Measurements from ENCODE around the gene METRNL.

DNA sequence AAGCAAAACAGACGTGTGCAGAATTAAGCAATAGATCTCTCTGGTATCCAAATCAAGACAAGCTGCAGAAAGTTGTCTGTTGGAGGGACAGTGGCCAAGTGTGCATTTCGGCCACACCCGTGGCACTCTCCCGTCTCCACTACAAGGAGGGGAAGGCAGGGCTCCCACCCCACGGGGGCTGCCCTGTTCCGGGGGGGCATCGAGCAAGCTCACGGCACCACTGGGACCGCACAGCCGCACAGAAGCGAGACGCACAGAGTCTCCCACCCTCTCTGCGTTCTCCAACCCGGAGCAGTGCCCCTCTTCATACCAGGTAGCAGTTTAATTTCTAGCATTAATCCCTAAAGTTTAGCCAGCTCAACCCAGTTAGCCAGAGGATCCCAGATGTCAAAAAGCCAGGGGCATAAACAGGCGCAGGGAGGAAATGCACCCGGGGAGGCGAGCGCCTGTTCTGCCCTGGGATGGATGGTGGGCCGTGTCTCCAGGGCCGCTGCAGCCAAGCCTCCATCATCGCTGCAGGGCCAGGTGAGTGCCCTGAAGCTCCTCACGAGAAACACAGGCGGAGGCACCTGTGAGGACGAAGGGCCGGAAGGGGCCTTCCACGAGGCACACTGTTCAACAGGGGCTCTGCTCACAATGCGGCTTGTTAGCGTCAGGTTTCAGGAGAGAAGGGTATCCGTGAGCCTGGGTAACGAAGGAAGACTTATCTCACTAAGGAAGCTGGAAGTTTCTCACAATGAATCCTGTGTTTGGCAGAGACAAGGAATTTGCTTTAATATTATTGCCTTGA, 42.1 kb upstream of the METRNL start:
- TF ChIP-seq, protein P1, sequence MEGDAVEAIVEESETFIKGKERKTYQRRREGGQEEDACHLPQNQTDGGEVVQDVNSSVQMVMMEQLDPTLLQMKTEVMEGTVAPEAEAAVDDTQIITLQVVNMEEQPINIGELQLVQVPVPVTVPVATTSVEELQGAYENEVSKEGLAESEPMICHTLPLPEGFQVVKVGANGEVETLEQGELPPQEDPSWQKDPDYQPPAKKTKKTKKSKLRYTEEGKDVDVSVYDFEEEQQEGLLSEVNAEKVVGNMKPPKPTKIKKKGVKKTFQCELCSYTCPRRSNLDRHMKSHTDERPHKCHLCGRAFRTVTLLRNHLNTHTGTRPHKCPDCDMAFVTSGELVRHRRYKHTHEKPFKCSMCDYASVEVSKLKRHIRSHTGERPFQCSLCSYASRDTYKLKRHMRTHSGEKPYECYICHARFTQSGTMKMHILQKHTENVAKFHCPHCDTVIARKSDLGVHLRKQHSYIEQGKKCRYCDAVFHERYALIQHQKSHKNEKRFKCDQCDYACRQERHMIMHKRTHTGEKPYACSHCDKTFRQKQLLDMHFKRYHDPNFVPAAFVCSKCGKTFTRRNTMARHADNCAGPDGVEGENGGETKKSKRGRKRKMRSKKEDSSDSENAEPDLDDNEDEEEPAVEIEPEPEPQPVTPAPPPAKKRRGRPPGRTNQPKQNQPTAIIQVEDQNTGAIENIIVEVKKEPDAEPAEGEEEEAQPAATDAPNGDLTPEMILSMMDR (conservative IDR thresholded peaks at IDR 0.05) = no peak
- no peak for TF ChIP-seq ZFX (IDR thresholded peaks at IDR 0.05)

All from C4-2B (cell line).